DND-41 (cell line): ENCODE measurements around the gene WDR73.

Experiments used
- ATAC-seq: fragments of 200-7000 bp; cut with Tn5 transposase; 3 replicates; pipeline ENCODE4 v1.9.1; 2021; ENCODE audit warnings: low read depth; ENCODE audit not compliant: insufficient read depth
- DNase-seq: peaks from one replicate; pipeline ENCODE4 v3.0.0-alpha.2; 2020
- H2AFZ ChIP-seq: 2 replicates; pipeline ENCODE4 v1.6.0; 2012; ENCODE audit warnings: low read depth, low read length
- H3K27ac ChIP-seq: 2 replicates; pipeline ENCODE4 v1.5.1; 2012; ENCODE audit warnings: low read length, inconsistent platforms
- H3K27me3 ChIP-seq: fragments of 200-600 bp; sonication (generic); 2 replicates; pipeline ENCODE4 v1.6.0; 2012; ENCODE audit warnings: low read length, mild to moderate bottlenecking, inconsistent platforms; ENCODE audit not compliant: insufficient read depth, poor library complexity
- H3K36me3 ChIP-seq: 2 replicates; pipeline ENCODE4 v1.5.1; 2012; ENCODE audit warnings: low read length, inconsistent platforms; ENCODE audit not compliant: insufficient read depth
- H3K4me1 ChIP-seq: 2 replicates; pipeline ENCODE4 v1.5.1; 2012; ENCODE audit warnings: mild to moderate bottlenecking, low read length; ENCODE audit not compliant: insufficient read depth
- H3K4me2 ChIP-seq: 2 replicates; pipeline ENCODE4 v1.6.0; 2012; ENCODE audit warnings: mild to moderate bottlenecking, moderate library complexity, low read length, inconsistent platforms; ENCODE audit not compliant: insufficient read depth
- H3K4me3 ChIP-seq, 2 experiments: fragments of 200-600 bp in 1 of 2; shearing (Covaris generic) in 1 of 2; 2 replicates each; pipeline ENCODE4 v1.5.1; 2012 to 2016; ENCODE audit warnings: inconsistent platforms in 2 of 2, low read length in 2 of 2, mild to moderate bottlenecking in 2 of 2, low read depth in 1 of 2, moderate library complexity in 1 of 2
- H3K79me2 ChIP-seq: 2 replicates; pipeline ENCODE4 v1.6.0; 2012; ENCODE audit warnings: low read length, inconsistent platforms; ENCODE audit not compliant: insufficient read depth
- H3K9ac ChIP-seq: 2 replicates; pipeline ENCODE4 v1.6.0; 2012; ENCODE audit warnings: low read depth, mild to moderate bottlenecking, inconsistent platforms, low read length, moderate library complexity
- H3K9me3 ChIP-seq: 2 replicates; pipeline ENCODE4 v1.5.1; 2012; ENCODE audit warnings: low read length, moderate library complexity, mild to moderate bottlenecking, inconsistent platforms; ENCODE audit not compliant: insufficient read depth, severe bottlenecking
- H4K20me1 ChIP-seq: 2 replicates; pipeline ENCODE4 v1.6.0; 2012; ENCODE audit warnings: low read length; ENCODE audit not compliant: insufficient read depth
- CTCF ChIP-seq: IDR thresholded peaks from 2 replicates; pipeline ENCODE4 v1.5.1; 2012; ENCODE audit warnings: borderline replicate concordance, low read length, moderate library complexity, mild to moderate bottlenecking; ENCODE audit not compliant: poor library complexity, severe bottlenecking; ENCODE audit errors: extremely low read depth
- EZH2 ChIP-seq: IDR thresholded peaks from 3 replicates; pipeline ENCODE4 v1.6.1; 2012; ENCODE audit warnings: borderline replicate concordance, low read depth, mild to moderate bottlenecking, moderate library complexity, low read length, inconsistent platforms; ENCODE audit not compliant: severe bottlenecking

WDR73 gene

GRCh38 chr15:84621358-84621979, 32.6 kb downstream of the WDR73 start:
- ATAC-seq = no peak
- no peak for DNase-seq
- H3K9me3 ChIP-seq = peaks cover 15% of the 10 kb centered on the region
- no peak overlapping the region for H3K27ac ChIP-seq
- peaks cover 45% of the 10 kb centered on the region for H3K36me3 ChIP-seq
- H4K20me1 ChIP-seq = no peaks in the 10 kb centered on the region
- peaks cover 13% of the 10 kb centered on the region for H3K79me2 ChIP-seq
- no peak for TF ChIP-seq EZH2
- no peak for TF ChIP-seq CTCF
- no peaks in the 10 kb centered on the region for H3K4me1 ChIP-seq
- no peak overlapping the region for H3K4me2 ChIP-seq
- H3K27me3 ChIP-seq = no peaks in the 10 kb centered on the region
- H3K4me3 ChIP-seq = no peak overlapping the region
- H3K9ac ChIP-seq = no peak overlapping the region
- no peak overlapping the region for H2AFZ ChIP-seq

- TF ChIP-seq EZH2 = no peak
- TF ChIP-seq CTCF = no peak
- H3K4me1 ChIP-seq = no peaks in the 10 kb centered on the region
- H3K9ac ChIP-seq = no peak overlapping the region
- no peak overlapping the region for H3K27ac ChIP-seq
- DNase-seq = no peak
- no peak overlapping the region for H3K4me2 ChIP-seq
- no peaks in the 10 kb centered on the region for H3K27me3 ChIP-seq
- H3K9me3 ChIP-seq = peaks cover 15% of the 10 kb centered on the region
- no peak overlapping the region for H2AFZ ChIP-seq
- no peak overlapping the region for H3K4me3 ChIP-seq
- peaks cover 20% of the 10 kb centered on the region for H3K79me2 ChIP-seq
- H4K20me1 ChIP-seq = no peaks in the 10 kb centered on the region
- no peak for ATAC-seq
- H3K36me3 ChIP-seq = peaks cover 49% of the 10 kb centered on the region
These were observed 33.5 kb downstream of the WDR73 start for GRCh38 chr15:84620626-84621025.

GRCh38 chr15:84616235-84616634, 37.8 kb downstream of the WDR73 start:
- no peak overlapping the region for H3K27ac ChIP-seq
- H3K4me1 ChIP-seq = no peaks in the 10 kb centered on the region
- H3K36me3 ChIP-seq = peaks cover 31% of the 10 kb centered on the region
- H2AFZ ChIP-seq = no peak overlapping the region
- H4K20me1 ChIP-seq = peaks cover 5% of the 10 kb centered on the region; the same call in 1 of the 2 replicates
- no peak overlapping the region for H3K4me2 ChIP-seq
- no peak overlapping the region for H3K4me3 ChIP-seq
- no peak for TF ChIP-seq CTCF
- no peak for TF ChIP-seq EZH2
- no peak overlapping the region for H3K9ac ChIP-seq
- no peaks in the 10 kb centered on the region for H3K27me3 ChIP-seq
- ATAC-seq = no peak
- peaks cover 9% of the 10 kb centered on the region for H3K9me3 ChIP-seq
- no peak for DNase-seq
- peaks cover 48% of the 10 kb centered on the region for H3K79me2 ChIP-seq

- no peak overlapping the region for H3K9ac ChIP-seq
- peaks cover 65% of the 10 kb centered on the region for H3K79me2 ChIP-seq
- H4K20me1 ChIP-seq = peaks cover 14% of the 10 kb centered on the region; the same call in 1 of the 2 replicates
- no peak overlapping the region for H2AFZ ChIP-seq
- DNase-seq (no peak), ATAC-seq (no peak)
- no peaks in the 10 kb centered on the region for H3K4me1 ChIP-seq
- no peak for TF ChIP-seq EZH2
- TF ChIP-seq CTCF = no peak
- peaks cover 45% of the 10 kb centered on the region for H3K36me3 ChIP-seq
- H3K27ac ChIP-seq = no peak overlapping the region
- H3K4me2 ChIP-seq = no peak overlapping the region
- no peak overlapping the region for H3K4me3 ChIP-seq
- H3K9me3 ChIP-seq = no peaks in the 10 kb centered on the region
- no peaks in the 10 kb centered on the region for H3K27me3 ChIP-seq
These were observed 42.5 kb downstream of the WDR73 start for GRCh38 chr15:84611631-84612030.
